Fibroblast of skin of left biceps (primary cell): ENCODE data around the gene CADPS2.
"Not testable (repeated sequence)": the region's sequence is repeated elsewhere in the genome, so short reads cannot be mapped to it uniquely, and the experiment has no call there.

ENCODE experiments used
- DNase-seq, 2 experiments: peaks; one replicate each; pipeline ENCODE4 v3.0.0-alpha.2; 2013; ENCODE audit warnings: low read depth in 2 of 2

Gene CADPS2

GRCh38 chr7:122298618-122299017, 587.6 kb downstream of the CADPS2 start:
- no peak for DNase-seq

- DNase-seq: no peak
Observed at GRCh38 chr7:122298131-122298530, 588.1 kb downstream of the CADPS2 start.

GRCh38 chr7:122291189-122291588, 595.1 kb downstream of the CADPS2 start:
- no peak for DNase-seq

- no peak for DNase-seq
Observed at GRCh38 chr7:122290476-122290875, 595.8 kb downstream of the CADPS2 start.

GRCh38 chr7:122289426-122289825, 596.8 kb downstream of the CADPS2 start:
- no peak for DNase-seq

GRCh38 chr7:122284608-122285007, 601.7 kb downstream of the CADPS2 start:
- DNase-seq: not testable (repeated sequence)

- DNase-seq: no peak
Observed at GRCh38 chr7:122273117-122273516, 613.1 kb downstream of the CADPS2 start.

GRCh38 chr7:122269241-122269640, 617.0 kb downstream of the CADPS2 start:
- DNase-seq: no peak
